ENCODE data around the gene HSD3B1. TPM values are rescaled to one million over a fixed set of nuclear protein-coding genes. Genes with fewer than 3 reads are reported as not detected.

Gene HSD3B1
- total and polyA plus RNA-seq, 2 experiments from 2014 or later: not detected

DNA sequence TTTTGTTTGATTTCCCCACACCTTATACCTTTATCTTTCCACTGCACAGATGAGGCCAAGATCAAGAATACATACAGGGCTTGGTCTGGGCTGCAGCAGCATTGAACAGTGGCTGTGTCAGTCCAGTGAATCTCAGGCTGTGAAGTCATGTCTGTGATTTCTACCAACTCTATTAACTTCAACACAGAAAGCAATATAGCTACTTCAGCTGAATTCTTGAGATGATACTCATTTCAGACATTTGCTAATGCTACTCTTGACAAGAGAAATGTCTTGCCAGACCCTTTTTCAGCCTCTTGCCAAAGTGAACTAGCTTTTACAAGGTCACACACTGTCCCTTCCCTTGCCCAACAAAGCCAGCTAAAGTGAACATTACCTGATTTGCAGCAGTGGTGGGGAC lies 25.1 kb upstream of the HSD3B1 start:
- H3K36me3 Mint-ChIP-seq (ENCODE audit: low read depth): no peaks in the 10 kb centered on the region
- no peak overlapping the region for H3K4me2 ChIP-seq
- no peak overlapping the region for H2AFZ ChIP-seq
- H3K4me3 ChIP-seq: no peak overlapping the region
- no peak for ATAC-seq
- H3K27ac ChIP-seq (ENCODE audit: low read depth): no peak overlapping the region
- no peaks in the 10 kb centered on the region for H3K36me3 ChIP-seq (ENCODE audit: insufficient read depth)
- H3K27me3 Mint-ChIP-seq (ENCODE audit: insufficient read depth, low read depth, poor library complexity): peaks cover 7% of the 10 kb centered on the region
- no peaks in the 10 kb centered on the region for H4K20me1 ChIP-seq (replicated peaks; ENCODE audit: insufficient read depth)
- no peak overlapping the region for H3K27ac Mint-ChIP-seq
- H3K79me2 ChIP-seq (replicated peaks; ENCODE audit: insufficient read depth): no peaks in the 10 kb centered on the region
- H3F3A ChIP-seq (replicated peaks; ENCODE audit: low read depth): no peaks in the 10 kb centered on the region
- no peaks in the 10 kb centered on the region for H3K9me3 Mint-ChIP-seq
- no peaks in the 10 kb centered on the region for H3K4me1 ChIP-seq (ENCODE audit: insufficient read depth)
- no peak for TF ChIP-seq STAT1 (IDR thresholded peaks at IDR 0.05; ENCODE audit: unreplicated experiment)
- TF ChIP-seq JUNB (IDR thresholded peaks at IDR 0.05; ENCODE audit: unreplicated experiment): no peak
- no peak for TF ChIP-seq EZH2phosphoT487 (IDR thresholded peaks at IDR 0.05; ENCODE audit: unreplicated experiment)
- TF ChIP-seq ZNF114 (CRISPR knock-in tag; IDR thresholded peaks at IDR 0.05): no peak
- no peak for TF ChIP-seq CREB1 (CRISPR knock-in tag; IDR thresholded peaks at IDR 0.05; ENCODE audit: low read depth)
- no peak for TF ChIP-seq NANOG (IDR thresholded peaks at IDR 0.05; ENCODE audit: borderline replicate concordance)
- TF ChIP-seq, protein P1, sequence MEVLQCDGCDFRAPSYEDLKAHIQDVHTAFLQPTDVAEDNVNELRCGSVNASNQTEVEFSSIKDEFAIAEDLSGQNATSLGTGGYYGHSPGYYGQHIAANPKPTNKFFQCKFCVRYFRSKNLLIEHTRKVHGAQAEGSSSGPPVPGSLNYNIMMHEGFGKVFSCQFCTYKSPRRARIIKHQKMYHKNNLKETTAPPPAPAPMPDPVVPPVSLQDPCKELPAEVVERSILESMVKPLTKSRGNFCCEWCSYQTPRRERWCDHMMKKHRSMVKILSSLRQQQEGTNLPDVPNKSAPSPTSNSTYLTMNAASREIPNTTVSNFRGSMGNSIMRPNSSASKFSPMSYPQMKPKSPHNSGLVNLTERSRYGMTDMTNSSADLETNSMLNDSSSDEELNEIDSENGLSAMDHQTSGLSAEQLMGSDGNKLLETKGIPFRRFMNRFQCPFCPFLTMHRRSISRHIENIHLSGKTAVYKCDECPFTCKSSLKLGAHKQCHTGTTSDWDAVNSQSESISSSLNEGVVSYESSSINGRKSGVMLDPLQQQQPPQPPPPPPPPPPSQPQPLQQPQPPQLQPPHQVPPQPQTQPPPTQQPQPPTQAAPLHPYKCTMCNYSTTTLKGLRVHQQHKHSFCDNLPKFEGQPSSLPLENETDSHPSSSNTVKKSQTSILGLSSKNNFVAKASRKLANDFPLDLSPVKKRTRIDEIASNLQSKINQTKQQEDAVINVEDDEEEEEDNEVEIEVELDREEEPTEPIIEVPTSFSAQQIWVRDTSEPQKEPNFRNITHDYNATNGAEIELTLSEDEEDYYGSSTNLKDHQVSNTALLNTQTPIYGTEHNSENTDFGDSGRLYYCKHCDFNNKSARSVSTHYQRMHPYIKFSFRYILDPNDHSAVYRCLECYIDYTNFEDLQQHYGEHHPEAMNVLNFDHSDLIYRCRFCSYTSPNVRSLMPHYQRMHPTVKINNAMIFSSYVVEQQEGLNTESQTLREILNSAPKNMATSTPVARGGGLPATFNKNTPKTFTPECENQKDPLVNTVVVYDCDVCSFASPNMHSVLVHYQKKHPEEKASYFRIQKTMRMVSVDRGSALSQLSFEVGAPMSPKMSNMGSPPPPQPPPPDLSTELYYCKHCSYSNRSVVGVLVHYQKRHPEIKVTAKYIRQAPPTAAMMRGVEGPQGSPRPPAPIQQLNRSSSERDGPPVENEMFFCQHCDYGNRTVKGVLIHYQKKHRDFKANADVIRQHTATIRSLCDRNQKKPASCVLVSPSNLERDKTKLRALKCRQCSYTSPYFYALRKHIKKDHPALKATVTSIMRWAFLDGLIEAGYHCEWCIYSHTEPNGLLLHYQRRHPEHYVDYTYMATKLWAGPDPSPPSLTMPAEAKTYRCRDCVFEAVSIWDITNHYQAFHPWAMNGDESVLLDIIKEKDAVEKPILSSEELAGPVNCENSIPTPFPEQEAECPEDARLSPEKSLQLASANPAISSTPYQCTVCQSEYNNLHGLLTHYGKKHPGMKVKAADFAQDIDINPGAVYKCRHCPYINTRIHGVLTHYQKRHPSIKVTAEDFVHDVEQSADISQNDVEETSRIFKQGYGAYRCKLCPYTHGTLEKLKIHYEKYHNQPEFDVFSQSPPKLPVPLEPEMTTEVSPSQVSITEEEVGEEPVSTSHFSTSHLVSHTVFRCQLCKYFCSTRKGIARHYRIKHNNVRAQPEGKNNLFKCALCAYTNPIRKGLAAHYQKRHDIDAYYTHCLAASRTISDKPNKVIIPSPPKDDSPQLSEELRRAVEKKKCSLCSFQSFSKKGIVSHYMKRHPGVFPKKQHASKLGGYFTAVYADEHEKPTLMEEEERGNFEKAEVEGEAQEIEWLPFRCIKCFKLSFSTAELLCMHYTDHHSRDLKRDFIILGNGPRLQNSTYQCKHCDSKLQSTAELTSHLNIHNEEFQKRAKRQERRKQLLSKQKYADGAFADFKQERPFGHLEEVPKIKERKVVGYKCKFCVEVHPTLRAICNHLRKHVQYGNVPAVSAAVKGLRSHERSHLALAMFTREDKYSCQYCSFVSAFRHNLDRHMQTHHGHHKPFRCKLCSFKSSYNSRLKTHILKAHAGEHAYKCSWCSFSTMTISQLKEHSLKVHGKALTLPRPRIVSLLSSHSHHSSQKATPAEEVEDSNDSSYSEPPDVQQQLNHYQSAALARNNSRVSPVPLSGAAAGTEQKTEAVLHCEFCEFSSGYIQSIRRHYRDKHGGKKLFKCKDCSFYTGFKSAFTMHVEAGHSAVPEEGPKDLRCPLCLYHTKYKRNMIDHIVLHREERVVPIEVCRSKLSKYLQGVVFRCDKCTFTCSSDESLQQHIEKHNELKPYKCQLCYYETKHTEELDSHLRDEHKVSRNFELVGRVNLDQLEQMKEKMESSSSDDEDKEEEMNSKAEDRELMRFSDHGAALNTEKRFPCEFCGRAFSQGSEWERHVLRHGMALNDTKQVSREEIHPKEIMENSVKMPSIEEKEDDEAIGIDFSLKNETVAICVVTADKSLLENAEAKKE (CRISPR knock-in tag; IDR thresholded peaks at IDR 0.05): no peak
- TF ChIP-seq, protein P2, sequence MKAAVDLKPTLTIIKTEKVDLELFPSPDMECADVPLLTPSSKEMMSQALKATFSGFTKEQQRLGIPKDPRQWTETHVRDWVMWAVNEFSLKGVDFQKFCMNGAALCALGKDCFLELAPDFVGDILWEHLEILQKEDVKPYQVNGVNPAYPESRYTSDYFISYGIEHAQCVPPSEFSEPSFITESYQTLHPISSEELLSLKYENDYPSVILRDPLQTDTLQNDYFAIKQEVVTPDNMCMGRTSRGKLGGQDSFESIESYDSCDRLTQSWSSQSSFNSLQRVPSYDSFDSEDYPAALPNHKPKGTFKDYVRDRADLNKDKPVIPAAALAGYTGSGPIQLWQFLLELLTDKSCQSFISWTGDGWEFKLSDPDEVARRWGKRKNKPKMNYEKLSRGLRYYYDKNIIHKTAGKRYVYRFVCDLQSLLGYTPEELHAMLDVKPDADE (IDR thresholded peaks at IDR 0.05): no peak
- TF ChIP-seq POLR2AphosphoS5 (IDR thresholded peaks at IDR 0.05; ENCODE audit: low read depth): no peak
- TF ChIP-seq EZH2 (IDR thresholded peaks at IDR 0.05; ENCODE audit: low read depth, unreplicated experiment): no peak
- TF ChIP-seq, protein P3, sequence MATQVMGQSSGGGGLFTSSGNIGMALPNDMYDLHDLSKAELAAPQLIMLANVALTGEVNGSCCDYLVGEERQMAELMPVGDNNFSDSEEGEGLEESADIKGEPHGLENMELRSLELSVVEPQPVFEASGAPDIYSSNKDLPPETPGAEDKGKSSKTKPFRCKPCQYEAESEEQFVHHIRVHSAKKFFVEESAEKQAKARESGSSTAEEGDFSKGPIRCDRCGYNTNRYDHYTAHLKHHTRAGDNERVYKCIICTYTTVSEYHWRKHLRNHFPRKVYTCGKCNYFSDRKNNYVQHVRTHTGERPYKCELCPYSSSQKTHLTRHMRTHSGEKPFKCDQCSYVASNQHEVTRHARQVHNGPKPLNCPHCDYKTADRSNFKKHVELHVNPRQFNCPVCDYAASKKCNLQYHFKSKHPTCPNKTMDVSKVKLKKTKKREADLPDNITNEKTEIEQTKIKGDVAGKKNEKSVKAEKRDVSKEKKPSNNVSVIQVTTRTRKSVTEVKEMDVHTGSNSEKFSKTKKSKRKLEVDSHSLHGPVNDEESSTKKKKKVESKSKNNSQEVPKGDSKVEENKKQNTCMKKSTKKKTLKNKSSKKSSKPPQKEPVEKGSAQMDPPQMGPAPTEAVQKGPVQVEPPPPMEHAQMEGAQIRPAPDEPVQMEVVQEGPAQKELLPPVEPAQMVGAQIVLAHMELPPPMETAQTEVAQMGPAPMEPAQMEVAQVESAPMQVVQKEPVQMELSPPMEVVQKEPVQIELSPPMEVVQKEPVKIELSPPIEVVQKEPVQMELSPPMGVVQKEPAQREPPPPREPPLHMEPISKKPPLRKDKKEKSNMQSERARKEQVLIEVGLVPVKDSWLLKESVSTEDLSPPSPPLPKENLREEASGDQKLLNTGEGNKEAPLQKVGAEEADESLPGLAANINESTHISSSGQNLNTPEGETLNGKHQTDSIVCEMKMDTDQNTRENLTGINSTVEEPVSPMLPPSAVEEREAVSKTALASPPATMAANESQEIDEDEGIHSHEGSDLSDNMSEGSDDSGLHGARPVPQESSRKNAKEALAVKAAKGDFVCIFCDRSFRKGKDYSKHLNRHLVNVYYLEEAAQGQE (IDR thresholded peaks at IDR 0.05; ENCODE audit: unreplicated experiment): no peak
- TF ChIP-seq, protein P4, sequence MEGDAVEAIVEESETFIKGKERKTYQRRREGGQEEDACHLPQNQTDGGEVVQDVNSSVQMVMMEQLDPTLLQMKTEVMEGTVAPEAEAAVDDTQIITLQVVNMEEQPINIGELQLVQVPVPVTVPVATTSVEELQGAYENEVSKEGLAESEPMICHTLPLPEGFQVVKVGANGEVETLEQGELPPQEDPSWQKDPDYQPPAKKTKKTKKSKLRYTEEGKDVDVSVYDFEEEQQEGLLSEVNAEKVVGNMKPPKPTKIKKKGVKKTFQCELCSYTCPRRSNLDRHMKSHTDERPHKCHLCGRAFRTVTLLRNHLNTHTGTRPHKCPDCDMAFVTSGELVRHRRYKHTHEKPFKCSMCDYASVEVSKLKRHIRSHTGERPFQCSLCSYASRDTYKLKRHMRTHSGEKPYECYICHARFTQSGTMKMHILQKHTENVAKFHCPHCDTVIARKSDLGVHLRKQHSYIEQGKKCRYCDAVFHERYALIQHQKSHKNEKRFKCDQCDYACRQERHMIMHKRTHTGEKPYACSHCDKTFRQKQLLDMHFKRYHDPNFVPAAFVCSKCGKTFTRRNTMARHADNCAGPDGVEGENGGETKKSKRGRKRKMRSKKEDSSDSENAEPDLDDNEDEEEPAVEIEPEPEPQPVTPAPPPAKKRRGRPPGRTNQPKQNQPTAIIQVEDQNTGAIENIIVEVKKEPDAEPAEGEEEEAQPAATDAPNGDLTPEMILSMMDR (conservative IDR thresholded peaks at IDR 0.05; ENCODE audit: low read depth in 2 of 2): no peak
- no peak for TF ChIP-seq ZNF331 (CRISPR knock-in tag; IDR thresholded peaks at IDR 0.05; ENCODE audit: low read depth)
- DNase-seq (ENCODE audit: low spot score): no peak
- H3K4me3 Mint-ChIP-seq: no peak overlapping the region
- no peaks in the 10 kb centered on the region for H3K27me3 ChIP-seq (ENCODE audit: insufficient read depth)
- peaks cover 14% of the 10 kb centered on the region for H3K4me1 Mint-ChIP-seq
- H3K9me2 ChIP-seq (ENCODE audit: insufficient read depth): no peaks in the 10 kb centered on the region
